Muscle of arm (tissue), 12 donors: ENCODE measurements around the gene PCNA. TPM values are rescaled to one million over a fixed set of nuclear protein-coding genes. Genes with fewer than 3 reads are reported as not detected.
"Not testable (repeated sequence)": the region's sequence is repeated elsewhere in the genome, so short reads cannot be mapped to it uniquely, and the experiment has no call there.

ENCODE experiments used
- DNase-seq: peaks from one replicate; pipeline ENCODE4 v3.0.0-alpha.2; 2013
- polyA plus RNA-seq, 12 donors: library from polyadenylated mRNA; unstranded; fragments of 120-200 nt; gene quantifications; one replicate each; pipeline ENCODE4 v1.2.1, GENCODE V29; 2013; ENCODE audit not compliant: insufficient read length in 12 of 12

The PCNA gene
- polyA plus RNA-seq, 12 donors: 33.6 to 102 (median 74.2) TPM; not detected in 1

GRCh38 chr20:5104479-5104878 is 15.3 kb downstream of the PCNA start:
- DNase-seq: no peak

GRCh38 chr20:5100684-5101347 is 18.9 kb downstream of the PCNA start:
- peak; percentile 46 for DNase-seq

GRCh38 chr20:5099909-5100308 is 19.8 kb downstream of the PCNA start:
- DNase-seq: not testable (repeated sequence)

GRCh38 chr20:5099009-5099408 is 20.7 kb downstream of the PCNA start:
- not testable (repeated sequence) for DNase-seq

GRCh38 chr20:5096463-5096862 is 23.3 kb downstream of the PCNA start:
- DNase-seq: no peak

- no peak for DNase-seq
Measured at GRCh38 chr20:5095931-5096330, 23.8 kb downstream of the PCNA start.

GRCh38 chr20:5095454-5095853 is 24.3 kb downstream of the PCNA start:
- DNase-seq: no peak

GRCh38 chr20:5092765-5093339 is 26.9 kb downstream of the PCNA start:
- no peak for DNase-seq

- no peak for DNase-seq
Measured at GRCh38 chr20:5091902-5092301, 27.9 kb downstream of the PCNA start.

- peak; percentile 15 for DNase-seq
Measured at GRCh38 chr20:5090191-5090590, 29.6 kb downstream of the PCNA start.

GRCh38 chr20:5088688-5089087 is 31.1 kb downstream of the PCNA start:
- no peak for DNase-seq

- DNase-seq: no peak
Measured at GRCh38 chr20:5085380-5085779, 34.4 kb downstream of the PCNA start.

- peak; percentile 16 for DNase-seq
Measured at GRCh38 chr20:5080384-5080877, 39.3 kb downstream of the PCNA start.

GRCh38 chr20:5078399-5078958 is 41.3 kb downstream of the PCNA start:
- peak; percentile 44 for DNase-seq

- DNase-seq: no peak
Measured at GRCh38 chr20:5077761-5078387, 41.9 kb downstream of the PCNA start.

- DNase-seq: not testable (repeated sequence)
Measured at GRCh38 chr20:5076913-5077312, 42.8 kb downstream of the PCNA start.

- DNase-seq: no peak
Measured at GRCh38 chr20:5074232-5074674, 45.5 kb downstream of the PCNA start.

- DNase-seq: no peak
Measured at GRCh38 chr20:5073660-5074231, 46.0 kb downstream of the PCNA start.

- DNase-seq: peak; percentile 41
Measured at GRCh38 chr20:5072756-5073659, 46.8 kb downstream of the PCNA start.

- DNase-seq: not testable (repeated sequence)
Measured at GRCh38 chr20:5071942-5072341, 47.8 kb downstream of the PCNA start.

GRCh38 chr20:5070570-5070969 is 49.2 kb downstream of the PCNA start:
- DNase-seq: no peak
